Kidney epithelial cell (primary cell): ENCODE results near the gene ANO8. TPM values are rescaled to one million over a fixed set of nuclear protein-coding genes. Genes with fewer than 3 reads are reported as not detected.
"Not testable (repeated sequence)": the region's sequence is repeated elsewhere in the genome, so short reads cannot be mapped to it uniquely, and the experiment has no call there.

Experiments
- DNase-seq: peaks from one replicate; pipeline ENCODE4 v3.0.0-alpha.2; 2010; ENCODE audit warnings: low read depth
- H3K27me3 ChIP-seq: 2 replicates; pipeline ENCODE4 v1.6.0; 2011; ENCODE audit warnings: low read length; ENCODE audit not compliant: control insufficient read depth, insufficient read depth
- H3K36me3 ChIP-seq: 2 replicates; pipeline ENCODE4 v1.5.1; 2011; ENCODE audit warnings: low read length; ENCODE audit not compliant: control insufficient read depth, insufficient read depth
- H3K4me3 ChIP-seq: 2 replicates; pipeline ENCODE4 v1.5.1; 2011; ENCODE audit warnings: low read depth, mild to moderate bottlenecking, control low read depth, low read length
- CTCF ChIP-seq: IDR thresholded peaks from 2 replicates; pipeline ENCODE4 v1.5.1; 2011; ENCODE audit warnings: mild to moderate bottlenecking, moderate library complexity, low read length, control low read depth, inconsistent platforms; ENCODE audit not compliant: insufficient read depth, poor library complexity, severe bottlenecking
- total RNA-seq: library from RNA; depleted of rRNA; stranded (reverse); fragments of >200 nt; gene quantifications from 2 replicates; pipeline ENCODE4 v1.2.3, GENCODE V29; 2015

Gene ANO8
- total RNA-seq, 1 donor from 2014 or later, result 6.9 TPM

DNA sequence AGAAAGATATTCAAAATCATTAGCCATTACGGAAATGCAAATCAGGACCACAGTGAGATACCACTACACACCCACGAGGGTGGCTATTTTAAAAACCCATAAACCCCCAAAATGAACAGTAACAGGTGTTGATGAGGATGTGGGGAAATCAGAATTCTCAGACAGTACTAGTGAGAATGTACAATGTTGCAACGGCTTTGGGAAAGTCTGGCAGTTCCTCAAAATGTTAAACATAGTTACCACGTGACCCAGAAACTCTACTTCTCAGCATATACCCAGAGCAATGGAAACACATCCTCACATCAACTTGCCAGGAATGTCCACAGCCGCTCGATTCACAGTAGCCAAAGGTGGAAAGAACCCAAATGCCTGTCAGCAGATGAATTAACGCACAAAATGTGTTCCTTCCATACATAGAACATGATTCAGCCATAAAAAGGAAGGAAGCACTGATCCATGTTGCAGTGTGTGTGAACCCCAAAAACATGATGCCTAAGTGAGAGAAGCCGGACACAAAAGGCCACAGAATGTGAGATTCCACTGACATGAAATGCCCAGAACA, 35.5 kb upstream of the ANO8 start:
- no peak for TF ChIP-seq CTCF
- no peaks in the 10 kb centered on the region for H3K36me3 ChIP-seq
- H3K4me3 ChIP-seq, result no peak overlapping the region
- DNase-seq, result no peak
- H3K27me3 ChIP-seq, result no peaks in the 10 kb centered on the region

DNA sequence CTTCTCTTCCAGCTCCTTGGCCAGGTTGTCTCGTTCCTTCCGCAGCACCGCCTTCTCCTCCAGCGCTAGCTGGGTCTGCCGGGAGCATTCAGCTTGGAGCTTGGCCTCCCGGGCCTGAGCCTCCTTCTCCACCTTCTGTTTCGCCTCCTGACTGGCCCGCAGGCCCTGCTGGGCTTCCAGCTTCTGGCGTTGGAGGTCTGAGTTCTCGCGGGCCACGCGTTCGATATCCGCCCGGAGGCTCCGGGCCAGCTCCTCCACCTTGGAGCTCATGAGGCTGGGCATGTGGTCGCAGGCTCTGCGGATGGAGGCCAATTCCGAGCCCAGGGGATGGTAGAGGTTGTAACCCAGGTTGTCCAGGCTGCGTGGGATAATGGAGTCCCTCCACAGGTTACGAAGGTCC, 30.7 kb upstream of the ANO8 start:
- TF ChIP-seq CTCF, result no peak
- DNase-seq, result no peak
- no peaks in the 10 kb centered on the region for H3K27me3 ChIP-seq
- no peaks in the 10 kb centered on the region for H3K36me3 ChIP-seq
- H3K4me3 ChIP-seq, result no peak overlapping the region

GRCh38 chr19:17363852-17364605, 29.4 kb upstream of the ANO8 start:
- not testable (repeated sequence) for H3K36me3 ChIP-seq, H3K27me3 ChIP-seq, H3K4me3 ChIP-seq, DNase-seq

GRCh38 chr19:17359905-17360800, 25.5 kb upstream of the ANO8 start:
- no peak for DNase-seq
- no peaks in the 10 kb centered on the region for H3K27me3 ChIP-seq
- H3K4me3 ChIP-seq, result no peak overlapping the region
- no peak for TF ChIP-seq CTCF
- H3K36me3 ChIP-seq, result no peaks in the 10 kb centered on the region

DNA sequence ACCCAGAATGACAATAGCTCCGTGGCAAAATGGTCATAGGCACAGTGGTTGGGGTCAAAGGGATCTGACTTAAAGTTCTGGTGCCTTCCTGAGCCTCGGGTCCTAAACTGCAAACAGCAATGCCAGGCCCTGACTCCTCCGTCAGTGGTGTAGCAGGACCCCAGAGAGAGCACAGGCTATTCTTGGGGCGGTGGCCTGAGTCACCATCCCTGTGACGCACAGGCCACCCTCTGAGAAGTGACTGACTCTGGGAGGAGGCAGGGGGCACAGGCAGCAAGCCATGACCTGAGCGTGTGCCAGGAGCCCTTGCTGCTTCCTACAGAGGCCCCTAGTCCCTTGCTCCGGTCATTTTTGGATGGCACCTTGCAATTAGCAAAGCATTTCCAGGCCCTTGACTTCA, 23.7 kb upstream of the ANO8 start:
- no peak for DNase-seq
- Histone ChIP-seq H3K36me3 (no peaks in the 10 kb centered on the region), H3K4me3 (no peak overlapping the region), H3K27me3 (no peaks in the 10 kb centered on the region)
- no peak for TF ChIP-seq CTCF

DNA sequence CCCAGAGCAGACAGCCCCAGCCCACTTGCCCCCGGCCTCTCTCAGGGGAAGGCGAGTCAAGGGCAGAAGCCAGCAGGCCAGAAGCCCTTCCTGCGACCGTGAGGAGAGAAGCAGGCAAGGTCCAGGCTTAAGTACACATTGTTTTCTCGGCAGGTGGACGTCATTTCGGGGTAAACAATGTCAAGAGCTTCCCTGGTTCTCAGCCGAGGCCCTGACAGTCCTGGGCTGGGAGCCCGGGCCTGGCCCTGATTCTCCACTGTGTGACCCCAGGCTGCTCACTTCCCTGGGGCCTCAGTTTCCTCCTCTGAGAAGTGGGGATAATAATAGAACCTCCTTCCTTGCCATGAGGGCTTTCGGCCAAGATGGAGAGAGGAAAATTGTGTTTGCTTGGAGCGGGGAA, 23.1 kb upstream of the ANO8 start:
- H3K27me3 ChIP-seq, result peaks cover 3% of the 10 kb centered on the region
- no peaks in the 10 kb centered on the region for H3K36me3 ChIP-seq
- no peak for TF ChIP-seq CTCF
- DNase-seq, result no peak
- no peak overlapping the region for H3K4me3 ChIP-seq
